GM23338 (cell line): ENCODE data around the gene ATP8A1.

ENCODE experiments used
- CREB1 ChIP-seq: fragments of 250-450 bp; sonication (Bioruptor Pico); IDR thresholded peaks from 2 replicates; pipeline ENCODE4 v1.5.0; 2020; ENCODE audit warnings: low read depth, mild to moderate bottlenecking, moderate library complexity
- EZH2 ChIP-seq: fragments of 200-600 bp; sonication (generic); IDR thresholded peaks from one replicate; pipeline ENCODE4 v1.8.0; 2017; ENCODE audit warnings: antibody characterized with exemption, mild to moderate bottlenecking, low read depth; ENCODE audit not compliant: unreplicated experiment
- POLR2AphosphoS5 ChIP-seq: IDR thresholded peaks from 2 replicates; pipeline ENCODE4 v1.6.1; 2016; ENCODE audit warnings: antibody characterized with exemption, low read depth
- STAT1 ChIP-seq: IDR thresholded peaks from one replicate; pipeline ENCODE4 v1.6.1; 2016; ENCODE audit warnings: antibody characterized with exemption; ENCODE audit not compliant: unreplicated experiment
- ZNF114 ChIP-seq: fragments of 250-450 bp; sonication (Bioruptor Pico); IDR thresholded peaks from 2 replicates; pipeline ENCODE4 v1.5.0; 2020; ENCODE audit warnings: mild to moderate bottlenecking, moderate library complexity
- ZNF331 ChIP-seq: fragments of 250-450 bp; sonication (Bioruptor Pico); IDR thresholded peaks from 2 replicates; pipeline ENCODE4 v1.5.0; 2020; ENCODE audit warnings: low read depth, mild to moderate bottlenecking, moderate library complexity
- TF ChIP-seq, protein P1 (sequence below), 2 experiments: fragments of 200-600 bp in 1 of 2; sonication (generic) in 1 of 2; conservative IDR thresholded peaks; 2 replicates each; pipeline versions ENCODE4 v1.5.1 to v1.6.1; 2016 to 2017; ENCODE audit warnings: antibody characterized with exemption in 2 of 2, low read depth in 2 of 2, mild to moderate bottlenecking in 2 of 2, moderate library complexity in 1 of 2
- TF ChIP-seq, protein P2 (sequence below): IDR thresholded peaks from one replicate; pipeline ENCODE4 v1.6.1; 2018; ENCODE audit warnings: antibody characterized with exemption; ENCODE audit not compliant: unreplicated experiment
- TF ChIP-seq, protein P3 (sequence below): IDR thresholded peaks from 2 replicates; pipeline ENCODE4 v1.6.1; 2016; ENCODE audit warnings: antibody characterized with exemption

DNA sequence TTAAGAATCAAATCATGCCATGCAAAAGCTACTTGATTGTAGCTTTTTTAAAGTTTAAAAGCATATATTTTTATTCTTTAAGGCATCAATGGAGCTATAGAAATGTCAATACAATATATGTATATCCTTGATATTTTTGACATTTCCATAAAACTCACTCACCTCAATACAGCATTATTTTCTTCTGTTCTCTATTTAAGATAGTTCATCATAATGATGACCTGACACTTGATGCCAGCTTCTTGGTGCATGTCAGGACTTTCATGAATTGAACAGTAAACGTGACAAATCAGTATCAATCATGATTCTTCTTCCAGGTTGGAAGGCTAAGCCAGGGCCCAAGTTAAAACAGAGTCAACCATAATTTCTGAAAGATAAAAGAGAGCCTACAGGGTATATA is 33.6 kb upstream of the ATP8A1 start:
- no peak for TF ChIP-seq POLR2AphosphoS5
- TF ChIP-seq, protein P1, sequence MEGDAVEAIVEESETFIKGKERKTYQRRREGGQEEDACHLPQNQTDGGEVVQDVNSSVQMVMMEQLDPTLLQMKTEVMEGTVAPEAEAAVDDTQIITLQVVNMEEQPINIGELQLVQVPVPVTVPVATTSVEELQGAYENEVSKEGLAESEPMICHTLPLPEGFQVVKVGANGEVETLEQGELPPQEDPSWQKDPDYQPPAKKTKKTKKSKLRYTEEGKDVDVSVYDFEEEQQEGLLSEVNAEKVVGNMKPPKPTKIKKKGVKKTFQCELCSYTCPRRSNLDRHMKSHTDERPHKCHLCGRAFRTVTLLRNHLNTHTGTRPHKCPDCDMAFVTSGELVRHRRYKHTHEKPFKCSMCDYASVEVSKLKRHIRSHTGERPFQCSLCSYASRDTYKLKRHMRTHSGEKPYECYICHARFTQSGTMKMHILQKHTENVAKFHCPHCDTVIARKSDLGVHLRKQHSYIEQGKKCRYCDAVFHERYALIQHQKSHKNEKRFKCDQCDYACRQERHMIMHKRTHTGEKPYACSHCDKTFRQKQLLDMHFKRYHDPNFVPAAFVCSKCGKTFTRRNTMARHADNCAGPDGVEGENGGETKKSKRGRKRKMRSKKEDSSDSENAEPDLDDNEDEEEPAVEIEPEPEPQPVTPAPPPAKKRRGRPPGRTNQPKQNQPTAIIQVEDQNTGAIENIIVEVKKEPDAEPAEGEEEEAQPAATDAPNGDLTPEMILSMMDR (conservative IDR thresholded peaks at IDR 0.05; ENCODE audit: low read depth in 2 of 2), result no peak
- TF ChIP-seq EZH2, result no peak
- TF ChIP-seq CREB1 (CRISPR knock-in tag), result no peak
- TF ChIP-seq, protein P2, sequence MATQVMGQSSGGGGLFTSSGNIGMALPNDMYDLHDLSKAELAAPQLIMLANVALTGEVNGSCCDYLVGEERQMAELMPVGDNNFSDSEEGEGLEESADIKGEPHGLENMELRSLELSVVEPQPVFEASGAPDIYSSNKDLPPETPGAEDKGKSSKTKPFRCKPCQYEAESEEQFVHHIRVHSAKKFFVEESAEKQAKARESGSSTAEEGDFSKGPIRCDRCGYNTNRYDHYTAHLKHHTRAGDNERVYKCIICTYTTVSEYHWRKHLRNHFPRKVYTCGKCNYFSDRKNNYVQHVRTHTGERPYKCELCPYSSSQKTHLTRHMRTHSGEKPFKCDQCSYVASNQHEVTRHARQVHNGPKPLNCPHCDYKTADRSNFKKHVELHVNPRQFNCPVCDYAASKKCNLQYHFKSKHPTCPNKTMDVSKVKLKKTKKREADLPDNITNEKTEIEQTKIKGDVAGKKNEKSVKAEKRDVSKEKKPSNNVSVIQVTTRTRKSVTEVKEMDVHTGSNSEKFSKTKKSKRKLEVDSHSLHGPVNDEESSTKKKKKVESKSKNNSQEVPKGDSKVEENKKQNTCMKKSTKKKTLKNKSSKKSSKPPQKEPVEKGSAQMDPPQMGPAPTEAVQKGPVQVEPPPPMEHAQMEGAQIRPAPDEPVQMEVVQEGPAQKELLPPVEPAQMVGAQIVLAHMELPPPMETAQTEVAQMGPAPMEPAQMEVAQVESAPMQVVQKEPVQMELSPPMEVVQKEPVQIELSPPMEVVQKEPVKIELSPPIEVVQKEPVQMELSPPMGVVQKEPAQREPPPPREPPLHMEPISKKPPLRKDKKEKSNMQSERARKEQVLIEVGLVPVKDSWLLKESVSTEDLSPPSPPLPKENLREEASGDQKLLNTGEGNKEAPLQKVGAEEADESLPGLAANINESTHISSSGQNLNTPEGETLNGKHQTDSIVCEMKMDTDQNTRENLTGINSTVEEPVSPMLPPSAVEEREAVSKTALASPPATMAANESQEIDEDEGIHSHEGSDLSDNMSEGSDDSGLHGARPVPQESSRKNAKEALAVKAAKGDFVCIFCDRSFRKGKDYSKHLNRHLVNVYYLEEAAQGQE, result no peak
- no peak for TF ChIP-seq STAT1
- TF ChIP-seq ZNF114, result no peak
- TF ChIP-seq, protein P3, sequence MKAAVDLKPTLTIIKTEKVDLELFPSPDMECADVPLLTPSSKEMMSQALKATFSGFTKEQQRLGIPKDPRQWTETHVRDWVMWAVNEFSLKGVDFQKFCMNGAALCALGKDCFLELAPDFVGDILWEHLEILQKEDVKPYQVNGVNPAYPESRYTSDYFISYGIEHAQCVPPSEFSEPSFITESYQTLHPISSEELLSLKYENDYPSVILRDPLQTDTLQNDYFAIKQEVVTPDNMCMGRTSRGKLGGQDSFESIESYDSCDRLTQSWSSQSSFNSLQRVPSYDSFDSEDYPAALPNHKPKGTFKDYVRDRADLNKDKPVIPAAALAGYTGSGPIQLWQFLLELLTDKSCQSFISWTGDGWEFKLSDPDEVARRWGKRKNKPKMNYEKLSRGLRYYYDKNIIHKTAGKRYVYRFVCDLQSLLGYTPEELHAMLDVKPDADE, result no peak
- no peak for TF ChIP-seq ZNF331 (CRISPR knock-in tag)
